H1 (cell line): ENCODE data around the gene RNGTT.

ENCODE experiments used
- CEBPB ChIP-seq: IDR thresholded peaks from 2 replicates; pipeline ENCODE4 v1.6.1; 2012; ENCODE audit warnings: low read depth, low read length
- CTCF ChIP-seq, 3 experiments: IDR thresholded peaks; 1 replicate in 2 of 3; 2 replicates in 1 of 3; pipeline versions ENCODE4 v1.5.1 to v1.6.1; 2011; ENCODE audit warnings: low read length in 3 of 3, mild to moderate bottlenecking in 3 of 3, inconsistent platforms in 2 of 3, low read depth in 1 of 3, moderate library complexity in 1 of 3; ENCODE audit not compliant: insufficient read depth in 1 of 3; ENCODE audit errors: control extremely low read depth in 1 of 3
- E2F6 ChIP-seq: IDR thresholded peaks from 2 replicates; pipeline ENCODE4 v1.6.1; 2012; ENCODE audit warnings: inconsistent platforms
- EP300 ChIP-seq, 2 experiments: IDR thresholded peaks; 1 replicate in 1 of 2; 2 replicates in 1 of 2; pipeline ENCODE4 v1.6.1; 2011 to 2012; ENCODE audit warnings: low read depth in 2 of 2, low read length in 2 of 2, mild to moderate bottlenecking in 2 of 2, borderline replicate concordance in 1 of 2, inconsistent platforms in 1 of 2, moderate library complexity in 1 of 2
- GABPA ChIP-seq: IDR thresholded peaks from 2 replicates; pipeline ENCODE4 v1.6.1; 2011; ENCODE audit warnings: mild to moderate bottlenecking, low read length, moderate library complexity, borderline replicate concordance; ENCODE audit not compliant: insufficient read depth
- JUND ChIP-seq: IDR thresholded peaks from 2 replicates; pipeline ENCODE4 v1.6.1; 2011; ENCODE audit warnings: mild to moderate bottlenecking, improper control_type of control experiment, low read length
- MAX ChIP-seq: IDR thresholded peaks from 2 replicates; pipeline ENCODE4 v1.6.1; 2012; ENCODE audit warnings: inconsistent platforms
- POLR2A ChIP-seq, 2 experiments: IDR thresholded peaks; 1 replicate in 1 of 2; 2 replicates in 1 of 2; pipeline ENCODE4 v1.6.1; 2011; ENCODE audit warnings: low read depth in 2 of 2, low read length in 2 of 2, mild to moderate bottlenecking in 2 of 2; ENCODE audit errors: control extremely low read depth in 1 of 2
- POLR2AphosphoS5 ChIP-seq: IDR thresholded peaks from 2 replicates; pipeline ENCODE4 v1.6.1; 2011; ENCODE audit warnings: low read depth, low read length
- SP2 ChIP-seq: IDR thresholded peaks from 2 replicates; pipeline ENCODE4 v1.6.1; 2012; ENCODE audit warnings: mild to moderate bottlenecking, low read length, inconsistent platforms
- TAF1 ChIP-seq: IDR thresholded peaks from 2 replicates; pipeline ENCODE4 v1.6.1; 2011; ENCODE audit warnings: mild to moderate bottlenecking, low read depth, low read length
- USF2 ChIP-seq: IDR thresholded peaks from 2 replicates; pipeline ENCODE4 v1.6.1; 2011; ENCODE audit warnings: low read length, improper control_type of control experiment
- YY1 ChIP-seq: IDR thresholded peaks from 2 replicates; pipeline ENCODE4 v1.6.1; 2011; ENCODE audit warnings: low read depth, mild to moderate bottlenecking, low read length

- no peak for TF ChIP-seq POLR2AphosphoS5
- no peak for TF ChIP-seq TAF1
- TF ChIP-seq CTCF (IDR thresholded peaks at IDR 0.05; ENCODE audit: control extremely low read depth in 1 of 3, insufficient read depth in 1 of 3, low read depth in 1 of 3, low read length in 3 of 3): no peak
- TF ChIP-seq EP300 (IDR thresholded peaks at IDR 0.05; ENCODE audit: borderline replicate concordance in 1 of 2, low read depth in 2 of 2, low read length in 2 of 2): no peak
- TF ChIP-seq POLR2A (IDR thresholded peaks at IDR 0.05; ENCODE audit: control extremely low read depth in 1 of 2, low read depth in 2 of 2, low read length in 2 of 2): no peak
- no peak for TF ChIP-seq GABPA
- no peak for TF ChIP-seq USF2
- TF ChIP-seq E2F6: no peak
- no peak for TF ChIP-seq SP2
- no peak for TF ChIP-seq YY1
- TF ChIP-seq MAX: no peak
- TF ChIP-seq JUND: no peak
- TF ChIP-seq CEBPB: no peak
These were observed 251.0 kb downstream of the RNGTT start for GRCh38 chr6:88712243-88712936.
